Measurements from ENCODE around the gene EIF3CL.
"Not testable (repeated sequence)": the region's sequence is repeated elsewhere in the genome, so short reads cannot be mapped to it uniquely, and the experiment has no call there.

Gene EIF3CL

DNA sequence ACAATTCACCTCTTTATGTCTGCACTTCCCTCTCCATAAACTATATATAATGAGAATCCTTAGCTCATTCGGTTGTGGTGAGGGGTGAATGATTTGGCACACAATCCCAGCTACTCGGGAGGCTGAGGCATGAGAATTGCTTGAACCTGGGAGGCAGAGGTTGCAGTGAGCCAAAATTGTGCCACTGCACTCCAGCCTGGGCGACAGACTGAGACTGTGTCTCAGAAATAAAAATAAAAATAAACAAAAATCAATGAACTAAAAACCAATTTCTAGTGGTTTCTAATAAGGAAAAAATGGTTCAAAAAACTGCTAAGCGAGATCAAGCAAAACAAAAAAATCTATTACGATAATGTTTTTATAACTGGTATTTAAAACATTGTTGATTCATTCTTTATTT is 40.2 kb downstream of the EIF3CL start, which contains the start of gene NPIPB6:
TSS of gene NPIPB6 (minus strand) at position 101 of the 400 bp plus-strand sequence. CDS start 686 bp downstream, outside the sequence.
- not testable (repeated sequence) for DNase-seq

DNA sequence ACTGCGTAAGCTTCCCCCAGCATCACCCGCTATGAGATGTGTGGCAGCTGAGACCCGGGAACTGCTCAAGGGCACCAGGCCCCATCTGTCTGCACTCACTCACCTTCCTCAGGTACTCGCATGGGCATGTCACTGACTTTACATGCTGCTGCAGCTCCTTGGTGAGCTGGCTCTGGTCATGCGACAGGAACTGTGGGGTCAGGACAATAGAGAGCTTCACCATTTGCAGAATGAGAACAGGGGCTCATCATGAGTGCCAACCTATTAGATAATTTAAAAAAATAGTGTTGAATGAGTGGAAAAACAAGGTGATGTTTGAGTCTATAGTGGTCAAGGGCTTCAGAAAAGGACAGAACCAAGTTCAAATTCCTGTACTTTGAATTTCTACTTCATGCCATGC is 41.0 kb downstream of the EIF3CL start:
- not testable (repeated sequence) for DNase-seq

DNA sequence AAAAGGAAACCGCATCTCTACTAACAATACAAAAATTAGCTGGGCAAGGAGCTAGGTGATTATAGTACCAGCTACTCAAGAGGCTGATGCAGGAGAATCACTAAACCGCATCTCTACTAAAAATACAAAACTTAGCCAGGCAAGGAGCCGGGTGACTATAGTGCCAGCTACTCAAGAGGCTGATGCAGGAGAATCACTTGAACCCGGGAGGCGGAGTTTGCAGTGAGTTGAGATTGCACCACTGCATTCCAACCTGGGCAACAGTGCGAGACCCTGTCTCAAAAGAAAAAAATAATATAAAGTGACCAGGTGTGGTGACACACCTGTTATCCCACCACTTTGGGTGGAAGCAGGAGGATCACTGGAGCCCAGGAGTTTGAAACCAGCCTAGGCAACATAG is 65.4 kb downstream of the EIF3CL start:
- DNase-seq = not testable (repeated sequence)

DNA sequence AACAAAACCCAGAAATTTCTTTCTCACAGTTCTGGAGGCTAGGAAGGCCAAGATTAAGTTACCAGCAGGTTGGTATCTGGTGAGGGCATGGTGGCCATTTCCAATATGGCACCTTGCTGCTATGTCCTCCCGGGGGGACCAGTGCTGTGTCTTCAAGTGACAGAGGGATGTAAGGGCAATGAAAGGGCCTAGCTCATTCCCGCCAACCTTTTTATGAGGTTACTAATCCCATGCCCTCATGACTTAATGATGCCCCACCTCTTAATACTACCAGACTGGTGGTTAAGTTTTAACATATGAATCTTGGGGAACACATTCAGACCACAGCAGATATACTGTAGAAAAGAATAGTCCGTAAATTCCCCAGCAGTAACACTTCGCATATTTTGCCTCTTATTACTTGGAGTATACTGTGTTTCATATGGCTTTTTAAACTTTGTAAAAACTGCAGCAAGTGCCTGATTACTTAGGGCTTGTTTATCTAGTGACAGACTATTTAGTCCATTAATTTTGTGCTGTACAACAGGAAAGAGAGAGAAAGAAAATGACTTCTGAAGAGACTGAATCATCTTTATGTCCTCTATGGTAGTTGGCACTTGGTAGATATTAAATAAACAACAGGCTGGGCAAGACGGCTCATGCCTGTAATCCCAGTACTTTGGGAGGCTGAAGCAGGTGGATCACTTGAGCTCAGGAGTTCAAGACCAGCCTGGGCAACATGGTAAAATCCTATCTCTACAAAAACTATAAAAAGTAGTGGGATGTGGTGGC is 66.5 kb downstream of the EIF3CL start:
- DNase-seq = not testable (repeated sequence)

DNA sequence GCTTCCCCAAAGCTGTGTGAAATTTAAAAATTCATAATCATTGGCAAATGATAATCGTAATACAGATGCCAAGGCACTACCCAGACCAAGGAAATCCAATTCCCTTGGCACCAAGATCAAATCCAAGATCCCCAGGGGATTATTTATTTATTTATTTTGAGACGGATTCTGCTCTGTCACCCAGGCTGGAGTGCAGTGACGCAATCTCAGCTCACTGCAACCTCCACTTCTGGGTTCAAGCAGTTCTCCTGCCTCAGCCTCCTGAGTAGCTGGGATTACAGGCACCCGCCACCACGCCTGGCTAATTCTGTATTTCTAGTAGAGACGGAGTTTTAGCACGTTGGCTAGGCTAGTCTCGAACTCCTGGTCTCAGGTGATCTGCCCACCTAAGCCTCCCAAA is 68.0 kb downstream of the EIF3CL start:
- DNase-seq = not testable (repeated sequence)

DNA sequence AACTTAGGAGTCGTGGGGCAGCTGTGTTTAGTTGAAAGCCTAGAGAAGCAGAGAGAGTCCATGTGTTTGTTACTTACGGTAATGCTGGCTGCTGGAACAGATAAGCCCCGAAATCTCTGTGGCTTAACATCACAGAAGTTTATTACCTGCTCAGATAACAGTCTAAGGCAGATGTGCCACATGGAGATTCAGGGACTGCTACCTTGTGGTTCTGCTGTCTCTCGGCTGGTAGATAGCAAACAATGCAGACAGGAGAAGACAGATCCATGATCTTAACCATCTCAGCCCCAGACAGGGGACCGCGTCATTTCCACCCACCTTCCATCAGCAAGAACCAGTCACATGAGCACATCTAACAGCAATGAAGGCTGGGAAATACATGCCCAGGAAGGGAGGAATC is 71.0 kb downstream of the EIF3CL start:
- DNase-seq = not testable (repeated sequence)

DNA sequence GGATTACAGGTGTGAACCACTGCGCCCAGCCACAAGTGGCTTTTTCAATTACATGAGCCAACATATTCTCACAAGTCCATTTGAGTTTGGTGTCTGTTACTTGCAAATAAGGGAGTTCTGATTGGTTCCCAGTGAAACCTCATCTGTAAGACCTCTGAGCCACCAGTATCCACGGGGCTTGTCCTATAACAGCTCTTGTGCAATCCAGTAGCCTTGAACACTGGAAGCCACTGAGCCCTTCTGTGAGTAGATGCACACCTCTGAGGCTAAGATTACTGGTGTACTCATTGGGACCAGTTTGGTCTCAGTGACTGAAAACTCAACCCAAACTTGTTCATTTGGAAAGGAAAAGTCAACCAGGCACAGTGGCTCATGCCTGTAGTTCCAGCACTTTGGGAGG is 72.7 kb downstream of the EIF3CL start:
- DNase-seq = not testable (repeated sequence)

DNA sequence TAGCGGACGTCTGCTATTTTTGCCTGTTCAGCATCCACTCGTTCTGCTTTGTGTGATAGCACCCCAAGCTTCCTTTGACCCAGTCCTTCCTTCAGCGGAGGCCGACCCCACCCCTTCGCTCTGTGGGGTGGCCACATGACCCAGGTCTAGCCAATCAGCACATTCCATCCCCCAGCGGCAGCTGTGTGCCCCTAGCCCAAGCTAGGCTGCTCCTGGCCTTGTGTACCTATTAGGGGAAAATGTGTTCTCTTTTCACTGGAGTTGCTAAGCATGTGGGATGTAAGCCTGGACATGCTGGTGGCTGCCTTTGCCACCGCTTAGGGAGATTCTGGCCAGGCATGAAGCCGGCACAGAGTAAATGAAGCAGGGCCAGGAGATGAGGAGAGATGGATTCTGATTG is 73.4 kb downstream of the EIF3CL start:
- DNase-seq = not testable (repeated sequence)
